ENCODE measurements around the gene INO80.

GRCh38 chr15:41102854-41103253 lies 13.2 kb downstream of the INO80 start:
- TF ChIP-seq, protein P1, sequence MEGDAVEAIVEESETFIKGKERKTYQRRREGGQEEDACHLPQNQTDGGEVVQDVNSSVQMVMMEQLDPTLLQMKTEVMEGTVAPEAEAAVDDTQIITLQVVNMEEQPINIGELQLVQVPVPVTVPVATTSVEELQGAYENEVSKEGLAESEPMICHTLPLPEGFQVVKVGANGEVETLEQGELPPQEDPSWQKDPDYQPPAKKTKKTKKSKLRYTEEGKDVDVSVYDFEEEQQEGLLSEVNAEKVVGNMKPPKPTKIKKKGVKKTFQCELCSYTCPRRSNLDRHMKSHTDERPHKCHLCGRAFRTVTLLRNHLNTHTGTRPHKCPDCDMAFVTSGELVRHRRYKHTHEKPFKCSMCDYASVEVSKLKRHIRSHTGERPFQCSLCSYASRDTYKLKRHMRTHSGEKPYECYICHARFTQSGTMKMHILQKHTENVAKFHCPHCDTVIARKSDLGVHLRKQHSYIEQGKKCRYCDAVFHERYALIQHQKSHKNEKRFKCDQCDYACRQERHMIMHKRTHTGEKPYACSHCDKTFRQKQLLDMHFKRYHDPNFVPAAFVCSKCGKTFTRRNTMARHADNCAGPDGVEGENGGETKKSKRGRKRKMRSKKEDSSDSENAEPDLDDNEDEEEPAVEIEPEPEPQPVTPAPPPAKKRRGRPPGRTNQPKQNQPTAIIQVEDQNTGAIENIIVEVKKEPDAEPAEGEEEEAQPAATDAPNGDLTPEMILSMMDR (conservative IDR thresholded peaks at IDR 0.05), result no peak
- no peak for TF ChIP-seq ZFX (IDR thresholded peaks at IDR 0.05)

Measured in C4-2B (cell line).